Measurements from ENCODE around the gene SPSB1.

DNA sequence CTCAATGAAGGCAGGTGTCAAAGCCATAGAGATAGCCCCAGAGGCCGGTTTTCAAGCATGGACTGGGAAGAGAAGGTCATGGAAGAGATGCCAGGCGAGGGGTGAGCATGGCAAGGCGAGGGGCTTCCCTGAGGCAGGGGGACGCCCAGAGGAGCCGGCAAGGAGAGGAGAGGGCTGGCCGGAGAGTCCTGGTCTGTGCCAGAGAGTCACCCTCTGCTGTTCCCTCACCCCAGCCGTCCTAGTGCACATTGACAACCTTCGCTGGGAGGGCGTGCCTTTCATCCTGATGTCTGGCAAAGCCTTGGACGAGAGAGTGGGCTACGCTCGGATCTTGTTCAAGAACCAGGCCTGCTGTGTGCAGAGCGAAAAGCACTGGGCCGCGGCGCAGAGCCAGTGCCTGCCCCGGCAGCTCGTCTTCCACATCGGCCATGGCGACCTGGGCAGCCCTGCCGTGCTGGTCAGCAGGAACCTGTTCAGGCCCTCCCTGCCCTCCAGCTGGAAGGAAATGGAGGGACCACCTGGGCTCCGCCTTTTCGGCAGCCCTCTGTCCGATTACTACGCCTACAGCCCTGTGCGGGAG, 29.3 kb upstream of the SPSB1 start:
- no peak for TF ChIP-seq YY1 (IDR thresholded peaks at IDR 0.05; ENCODE audit: insufficient read depth, insufficient read length)
- no peak for TF ChIP-seq ZNF274 (IDR thresholded peaks at IDR 0.05; ENCODE audit: low read depth, low read length)

Data from NT2/D1 (cell line).